ENCODE data around the gene RPAIN. TPM values are rescaled to one million over a fixed set of nuclear protein-coding genes. Genes with fewer than 3 reads are reported as not detected.
A peak's percentile ranks its signal among the peaks of the same experiment; 100 is the strongest.

Gene RPAIN
- total and polyA plus RNA-seq, 2 of the 13 experiments (the other 11 are each of a cell fraction or from before 2014, with no cell fraction given) = 42.1 to 58.5 TPM

GRCh38 chr17:5438716-5439445 lies 18.9 kb downstream of the RPAIN start, which contains the start of gene C1QBP (continued):
- TF ChIP-seq TOPORS (CRISPR knock-in tag; IDR thresholded peaks at IDR 0.05) = 0 out of 2 replicates have a peak, but pooled peaks have one; percentile 90
- TF ChIP-seq ZKSCAN5 (CRISPR knock-in tag; IDR thresholded peaks at IDR 0.05) = no peak
- peak; percentile 94 for TF ChIP-seq NFAT5 (CRISPR knock-in tag; IDR thresholded peaks at IDR 0.05)
- TF ChIP-seq FOXA1 (IDR thresholded peaks at IDR 0.05) = no peak
- TF ChIP-seq FOXA1 (CRISPR knock-in tag; IDR thresholded peaks at IDR 0.05) = no peak
- TF ChIP-seq AKAP8 (CRISPR knock-in tag; IDR thresholded peaks at IDR 0.05) = no peak; the same call in 1 of the 2 replicates
- TF ChIP-seq ZBTB7A (CRISPR knock-in tag; IDR thresholded peaks at IDR 0.05) = no peak
- TF ChIP-seq IKZF5 (CRISPR knock-in tag; IDR thresholded peaks at IDR 0.05) = peak; percentile 61; the same call in 1 of the 2 replicates
- TF ChIP-seq FOXK2 (IDR thresholded peaks at IDR 0.05) = no peak
- TF ChIP-seq SIN3B (IDR thresholded peaks at IDR 0.05; ENCODE audit: low read length) = no peak
- TF ChIP-seq MAFF (IDR thresholded peaks at IDR 0.05; ENCODE audit: low read depth, low read length) = no peak
- TF ChIP-seq ATRX (CRISPR knock-in tag; IDR thresholded peaks at IDR 0.05; ENCODE audit: borderline replicate concordance) = no peak
- peak; percentile 51; the same call in 1 of the 2 replicates for TF ChIP-seq SKIL (CRISPR knock-in tag; IDR thresholded peaks at IDR 0.05; ENCODE audit: borderline replicate concordance)
- no peak; the same call in 1 of the 2 replicates for TF ChIP-seq NR2F2 (IDR thresholded peaks at IDR 0.05; ENCODE audit: borderline replicate concordance, low read depth)
- TF ChIP-seq XRCC5 (optimal IDR thresholded peaks at IDR 0.05; ENCODE audit: low read length) = peak; percentile 95
- TF ChIP-seq RNF2 (conservative IDR thresholded peaks at IDR 0.05; ENCODE audit: low read depth) = peak; percentile 97
- peak; percentile 81 for TF ChIP-seq TAF1 (CRISPR knock-in tag; IDR thresholded peaks at IDR 0.05)
- peak; percentile 95 for TF ChIP-seq CTCF (CRISPR knock-in tag; IDR thresholded peaks at IDR 0.05)
- TF ChIP-seq ATF7 (IDR thresholded peaks at IDR 0.05) = no peak
- TF ChIP-seq ATF7 (CRISPR knock-in tag; IDR thresholded peaks at IDR 0.05) = peak; percentile 74
- peak; percentile 85 for TF ChIP-seq MTF2 (CRISPR knock-in tag; IDR thresholded peaks at IDR 0.05; ENCODE audit: borderline replicate concordance)
- no peak for TF ChIP-seq ZNF530 (CRISPR knock-in tag; IDR thresholded peaks at IDR 0.05; ENCODE audit: low read depth)
